ENCODE results near the gene FAIM2.
"Not testable (repeated sequence)": the region's sequence is repeated elsewhere in the genome, so short reads cannot be mapped to it uniquely, and the experiment has no call there.

The FAIM2 gene

GRCh38 chr12:49860921-49861320, 42.8 kb downstream of the FAIM2 start:
- not testable (repeated sequence) for DNase-seq (ENCODE audit: low spot score)

- not testable (repeated sequence) for DNase-seq (ENCODE audit: low spot score)
These were observed 47.8 kb downstream of the FAIM2 start for GRCh38 chr12:49855890-49856289.

- DNase-seq (ENCODE audit: low spot score), result no peak
These were observed 48.7 kb downstream of the FAIM2 start for GRCh38 chr12:49854976-49855375.

GRCh38 chr12:49853671-49854070, 50.0 kb downstream of the FAIM2 start:
- no peak for DNase-seq (ENCODE audit: low spot score)

- DNase-seq (ENCODE audit: low spot score), result no peak
These were observed 56.5 kb downstream of the FAIM2 start for GRCh38 chr12:49847161-49847560.

- no peak for DNase-seq (ENCODE audit: low spot score)
These were observed 57.7 kb downstream of the FAIM2 start for GRCh38 chr12:49846032-49846431.

- no peak for DNase-seq (ENCODE audit: low spot score)
These were observed 59.7 kb downstream of the FAIM2 start for GRCh38 chr12:49843876-49844437.

- no peak for DNase-seq (ENCODE audit: low spot score)
These were observed 60.3 kb downstream of the FAIM2 start for GRCh38 chr12:49843411-49843810.

- DNase-seq (ENCODE audit: low spot score), result peak; percentile 89
These were observed 61.0 kb downstream of the FAIM2 start, which contains the start of gene BCDIN3D for GRCh38 chr12:49842519-49843352. BCDIN3D (minus strand) TSS chr12:49843106; CDS start chr12:49843087, 19 bp downstream.

- peak; percentile 36 for DNase-seq (ENCODE audit: low spot score)
These were observed 64.6 kb downstream of the FAIM2 start for GRCh38 chr12:49838973-49839633.

GRCh38 chr12:49832836-49833421, 70.8 kb downstream of the FAIM2 start:
- no peak for DNase-seq (ENCODE audit: low spot score)

GRCh38 chr12:49831717-49832116, 72.0 kb downstream of the FAIM2 start:
- no peak for DNase-seq (ENCODE audit: low spot score)

GRCh38 chr12:49828133-49829091, 75.3 kb downstream of the FAIM2 start, which contains the start of gene NCKAP5L:
NCKAP5L (minus strand) TSS chr12:49828413; CDS start chr12:49804044, 24,369 bp downstream.
- peak; percentile 97 for DNase-seq (ENCODE audit: low spot score)

- DNase-seq (ENCODE audit: low spot score), result peak; percentile 89
These were observed 76.2 kb downstream of the FAIM2 start for GRCh38 chr12:49827401-49828099.

- DNase-seq (ENCODE audit: low spot score), result no peak
These were observed 76.7 kb downstream of the FAIM2 start for GRCh38 chr12:49827051-49827400.

- DNase-seq (ENCODE audit: low spot score), result peak; percentile 33
These were observed 77.7 kb downstream of the FAIM2 start for GRCh38 chr12:49825971-49826421.

GRCh38 chr12:49825360-49825970, 78.2 kb downstream of the FAIM2 start:
- no peak for DNase-seq (ENCODE audit: low spot score)

- DNase-seq (ENCODE audit: low spot score), result no peak
These were observed 78.8 kb downstream of the FAIM2 start for GRCh38 chr12:49824895-49825294.

GRCh38 chr12:49824416-49824815, 79.3 kb downstream of the FAIM2 start:
- DNase-seq (ENCODE audit: low spot score), result no peak

- no peak for DNase-seq (ENCODE audit: low spot score)
These were observed 79.7 kb downstream of the FAIM2 start for GRCh38 chr12:49823951-49824350.
